OCI-LY1 (cell line): ENCODE results near the gene CFD.
"Not testable (repeated sequence)": the region's sequence is repeated elsewhere in the genome, so short reads cannot be mapped to it uniquely, and the experiment has no call there.

Experiments used
- H2AFZ ChIP-seq: fragments of 200-600 bp; sonication (generic), shearing (Covaris generic); 2 replicates; pipeline ENCODE4 v1.6.0; 2014; ENCODE audit warnings: antibody characterized with exemption, mild to moderate bottlenecking, low read length
- H3F3A ChIP-seq: fragments of 200-600 bp; sonication (generic), shearing (Covaris generic); 2 replicates; pipeline ENCODE4 v1.6.0; 2014; ENCODE audit warnings: mild to moderate bottlenecking, antibody characterized with exemption, low read length, moderate library complexity; ENCODE audit not compliant: insufficient read depth
- H3K27ac ChIP-seq: fragments of 200-600 bp; sonication (generic); 2 replicates; pipeline ENCODE4 v1.5.1; 2014; ENCODE audit warnings: low read length, mixed run types, mild to moderate bottlenecking, low read depth; ENCODE audit not compliant: poor library complexity, severe bottlenecking
- H3K27me3 ChIP-seq: fragments of 200-600 bp; sonication (generic); 2 replicates; pipeline ENCODE4 v1.6.0; 2014; ENCODE audit warnings: antibody characterized with exemption, mild to moderate bottlenecking, low read length, moderate library complexity; ENCODE audit not compliant: insufficient read depth
- H3K36me3 ChIP-seq: fragments of 200-600 bp; sonication (generic); 2 replicates; pipeline ENCODE4 v1.6.1; 2014; ENCODE audit warnings: mild to moderate bottlenecking, antibody characterized with exemption, low read length, moderate library complexity, mixed read lengths; ENCODE audit not compliant: insufficient read depth
- H3K4me1 ChIP-seq: fragments of 200-600 bp; sonication (generic); 2 replicates; pipeline ENCODE4 v1.5.1; 2014; ENCODE audit warnings: mild to moderate bottlenecking, low read length, moderate library complexity; ENCODE audit not compliant: insufficient read depth, severe bottlenecking
- H3K4me2 ChIP-seq: fragments of 200-600 bp; sonication (generic), shearing (Covaris generic); 2 replicates; pipeline ENCODE4 v1.6.1; 2014; ENCODE audit warnings: low read length
- H3K4me3 ChIP-seq: fragments of 200-600 bp; sonication (generic); 2 replicates; pipeline ENCODE4 v1.5.1; 2014; ENCODE audit warnings: low read length, low read depth, mild to moderate bottlenecking, mixed read lengths; ENCODE audit not compliant: poor library complexity, severe bottlenecking
- H3K79me2 ChIP-seq: fragments of 200-600 bp; shearing (Covaris generic); 2 replicates; pipeline ENCODE4 v1.6.1; 2016; ENCODE audit warnings: mixed run types, low read length, mixed read lengths; ENCODE audit not compliant: insufficient read depth
- H3K9ac ChIP-seq: fragments of 200-600 bp; sonication (generic), shearing (Covaris generic); 2 replicates; pipeline ENCODE4 v1.6.1; 2014; ENCODE audit warnings: mild to moderate bottlenecking, low read length, mixed read lengths
- H3K9me2 ChIP-seq: fragments of 200-600 bp; sonication (generic), shearing (Covaris generic); 2 replicates; pipeline ENCODE4 v1.6.1; 2014; ENCODE audit warnings: low read depth, mild to moderate bottlenecking, low read length, mixed read lengths
- H3K9me3 ChIP-seq: fragments of 200-600 bp; shearing (Covaris generic); 2 replicates; pipeline ENCODE4 v1.6.1; 2014; ENCODE audit warnings: low read length, mixed read lengths
- H4K20me1 ChIP-seq: fragments of 200-600 bp; sonication (generic), shearing (Covaris generic); 2 replicates; pipeline ENCODE4 v1.6.0; 2016; ENCODE audit warnings: mild to moderate bottlenecking, low read length; ENCODE audit not compliant: insufficient read depth
- CTCF ChIP-seq: fragments of 200-600 bp; sonication (generic), shearing (Covaris generic); IDR thresholded peaks from 2 replicates; pipeline ENCODE4 v1.5.1; 2017; ENCODE audit warnings: mild to moderate bottlenecking, antibody characterized with exemption, low read length, moderate library complexity, mixed read lengths
- EZH2 ChIP-seq: fragments of 200-600 bp; sonication (generic), shearing (Covaris generic); IDR thresholded peaks from 2 replicates; pipeline ENCODE4 v1.8.0; 2017; ENCODE audit warnings: borderline replicate concordance, mixed run types, mild to moderate bottlenecking, antibody characterized with exemption, low read length, moderate library complexity, mixed read lengths

The CFD gene

GRCh38 chr19:889662-890295 lies 30.3 kb downstream of the CFD start:
- H3K4me1 ChIP-seq = peaks cover 14% of the 10 kb centered on the region
- H3K9me2 ChIP-seq = no peaks in the 10 kb centered on the region
- TF ChIP-seq EZH2 (no peak), CTCF (no peak)
- no peak overlapping the region for H3K4me3 ChIP-seq
- no peak overlapping the region for H3K9ac ChIP-seq
- no peak overlapping the region for H3K4me2 ChIP-seq
- H4K20me1 ChIP-seq = no peaks in the 10 kb centered on the region
- no peaks in the 10 kb centered on the region for H3K9me3 ChIP-seq
- no peak overlapping the region for H2AFZ ChIP-seq
- peaks cover 4% of the 10 kb centered on the region; the same call in 1 of the 2 replicates for H3F3A ChIP-seq
- H3K27ac ChIP-seq = no peak overlapping the region
- H3K79me2 ChIP-seq = no peaks in the 10 kb centered on the region
- H3K27me3 ChIP-seq = no peaks in the 10 kb centered on the region
- H3K36me3 ChIP-seq = peaks cover 28% of the 10 kb centered on the region

GRCh38 chr19:890831-891230 lies 31.4 kb downstream of the CFD start:
- no peak overlapping the region for H3K9ac ChIP-seq
- H3K9me2 ChIP-seq = no peaks in the 10 kb centered on the region
- TF ChIP-seq CTCF = no peak
- TF ChIP-seq EZH2 = no peak
- peak overlapping the region; percentile 75 for H3K27ac ChIP-seq
- peaks cover 4% of the 10 kb centered on the region; the same call in 1 of the 2 replicates for H3F3A ChIP-seq
- no peak overlapping the region for H3K4me2 ChIP-seq
- H4K20me1 ChIP-seq = no peaks in the 10 kb centered on the region
- H3K4me1 ChIP-seq = peaks cover 14% of the 10 kb centered on the region
- no peak overlapping the region for H3K4me3 ChIP-seq
- H3K36me3 ChIP-seq = peaks cover 18% of the 10 kb centered on the region
- no peaks in the 10 kb centered on the region for H3K9me3 ChIP-seq
- H3K27me3 ChIP-seq = no peaks in the 10 kb centered on the region
- no peak overlapping the region for H2AFZ ChIP-seq
- no peaks in the 10 kb centered on the region for H3K79me2 ChIP-seq

- H4K20me1 ChIP-seq, H3K27me3 ChIP-seq, H2AFZ ChIP-seq, H3F3A ChIP-seq, H3K9me3 ChIP-seq, H3K79me2 ChIP-seq, H3K9me2 ChIP-seq: not testable (repeated sequence)
- Histone ChIP-seq H3K36me3 (peaks cover 17% of the 10 kb centered on the region), H3K27ac (peak overlapping the region; percentile 80), H3K4me3 (peak overlapping the region; percentile 76), H3K4me2 (peak overlapping the region; percentile 64), H3K4me1 (peaks cover 14% of the 10 kb centered on the region), H3K9ac (peak overlapping the region; percentile 92; the same call in 1 of the 2 replicates)
Measured at GRCh38 chr19:891421-892200, 32.1 kb downstream of the CFD start.
